ENCODE results near the gene ERP29.

The ERP29 gene

DNA sequence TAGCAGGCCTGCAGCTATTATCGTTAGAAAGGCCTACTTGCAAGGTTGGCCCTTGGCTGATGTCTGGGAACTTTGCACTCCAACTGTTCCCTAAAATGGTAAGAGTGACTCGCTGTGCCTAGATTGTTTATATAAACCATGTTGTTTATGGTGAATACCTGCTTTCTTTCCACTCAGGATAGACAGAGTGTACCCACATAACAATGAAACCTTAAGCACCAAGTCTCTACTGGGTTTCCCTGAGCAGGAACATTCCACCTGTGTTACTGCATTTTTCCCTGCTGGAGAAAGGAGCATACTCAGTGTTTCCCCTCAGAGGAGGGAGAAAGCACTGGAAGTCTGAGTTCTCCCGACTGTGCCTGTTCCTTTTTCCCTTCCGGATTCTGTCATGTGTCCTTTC is 32.8 kb downstream of the ERP29 start:
- DNase-seq: no peak

- DNase-seq: no peak
Observed at GRCh38 chr12:112049351-112049750, 36.1 kb downstream of the ERP29 start.

GRCh38 chr12:112061137-112061536 is 47.9 kb downstream of the ERP29 start:
- no peak for DNase-seq

DNA sequence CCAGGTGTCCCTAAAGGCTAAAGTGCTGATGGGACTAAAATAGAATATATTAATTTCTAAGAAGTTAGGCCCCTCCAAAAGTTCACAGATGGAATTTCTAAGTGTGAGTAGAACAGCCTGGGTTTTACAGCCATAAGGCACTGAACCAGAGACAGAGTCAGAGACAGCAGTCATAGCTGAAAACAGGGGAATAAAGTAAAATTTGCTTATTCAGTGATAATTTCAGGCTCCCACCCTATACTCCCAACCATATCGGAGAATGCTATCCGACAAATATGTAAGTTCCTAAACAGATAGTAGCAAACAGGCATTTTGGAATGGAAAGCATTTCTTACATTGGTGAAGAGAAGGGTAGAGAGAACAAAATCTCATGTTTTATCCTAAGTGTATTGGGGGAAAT is 50.0 kb downstream of the ERP29 start:
- DNase-seq: no peak

DNA sequence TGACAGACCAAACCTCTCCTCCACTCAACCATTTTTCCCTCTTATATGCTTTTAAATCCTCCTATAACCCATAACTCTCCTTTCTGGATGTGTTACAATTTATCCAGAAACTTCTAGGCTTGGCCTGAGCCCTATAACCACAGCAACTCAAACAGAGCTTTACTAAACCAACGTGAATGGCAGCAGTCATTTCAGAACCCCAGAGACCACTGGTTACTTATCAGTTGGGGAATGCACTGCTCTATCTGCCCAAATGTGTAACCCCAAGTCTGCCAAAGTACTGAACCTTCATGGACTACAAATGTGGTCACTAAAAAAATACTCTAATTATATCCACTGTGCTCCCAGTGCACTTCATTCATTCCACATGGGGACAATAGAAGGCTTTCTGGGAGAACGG is 53.3 kb downstream of the ERP29 start:
- no peak for DNase-seq
